GM19372 (cell line): ENCODE data around the gene MAG.
"Not testable (repeated sequence)": the region's sequence is repeated elsewhere in the genome, so short reads cannot be mapped to it uniquely, and the experiment has no call there.

ENCODE experiments used
- ATAC-seq: cut with Tn5 transposase; IDR thresholded peaks from one replicate; pipeline ENCODE4 v1.9.1; 2021; ENCODE audit warnings: mild to moderate bottlenecking, low read depth, moderate library complexity; ENCODE audit not compliant: unreplicated experiment

Gene MAG

GRCh38 chr19:35355791-35356460 lies 64.0 kb downstream of the MAG start:
- no peak for ATAC-seq

GRCh38 chr19:35357867-35358573 lies 66.1 kb downstream of the MAG start, which contains the start of gene FFAR3:
Gene FFAR3 (plus strand): TSS chr19:35358460. CDS start chr19:35358891, 431 bp downstream.
- no peak for ATAC-seq

GRCh38 chr19:35358834-35359233 lies 66.9 kb downstream of the MAG start:
- not testable (repeated sequence) for ATAC-seq

GRCh38 chr19:35359395-35359794 lies 67.4 kb downstream of the MAG start:
- not testable (repeated sequence) for ATAC-seq

- not testable (repeated sequence) for ATAC-seq
Measured at GRCh38 chr19:35360081-35360480, 68.1 kb downstream of the MAG start.

- ATAC-seq = no peak
Measured at GRCh38 chr19:35360880-35361420, 69.0 kb downstream of the MAG start.

- ATAC-seq = no peak
Measured at GRCh38 chr19:35362261-35363000, 70.5 kb downstream of the MAG start.

GRCh38 chr19:35363001-35363590 lies 71.1 kb downstream of the MAG start:
- no peak for ATAC-seq
